Neural progenitor cell (in vitro differentiated cells): Measurements from ENCODE around the gene PLCH2. TPM values are rescaled to one million over a fixed set of nuclear protein-coding genes. Genes with fewer than 3 reads are reported as not detected.
A peak's percentile ranks its signal among the peaks of the same experiment; 100 is the strongest.

Experiments
- DNase-seq: peaks from one replicate; pipeline ENCODE4 v3.0.0-alpha.2; 2016; ENCODE audit warnings: low spot score
- H2AFZ ChIP-seq: fragments of 200-600 bp; sonication (generic); replicated peaks from 2 replicates; pipeline ENCODE4 v1.6.1; 2016; ENCODE audit warnings: antibody characterized with exemption
- H3F3A ChIP-seq: fragments of 200-600 bp; sonication (generic); 2 replicates; pipeline ENCODE4 v1.6.1; 2016; ENCODE audit warnings: antibody characterized with exemption, low read depth
- H3K27ac ChIP-seq: fragments of 200-600 bp; sonication (generic); 2 replicates; pipeline ENCODE4 v1.5.1; 2016; ENCODE audit warnings: mild to moderate bottlenecking
- H3K27me3 ChIP-seq: fragments of 200-600 bp; sonication (generic); 2 replicates; pipeline ENCODE4 v1.6.1; 2016; ENCODE audit warnings: mild to moderate bottlenecking, moderate library complexity
- H3K36me3 ChIP-seq: fragments of 200-600 bp; sonication (generic); 2 replicates; pipeline ENCODE4 v1.5.1; 2016
- H3K4me1 ChIP-seq: fragments of 200-600 bp; sonication (generic); 2 replicates; pipeline ENCODE4 v1.6.1; 2016; ENCODE audit warnings: mixed run types
- H3K4me2 ChIP-seq: fragments of 200-600 bp; sonication (generic); 2 replicates; pipeline ENCODE4 v1.6.1; 2016
- H3K4me3 ChIP-seq: fragments of 200-600 bp; sonication (generic); 2 replicates; pipeline ENCODE4 v1.5.1; 2016
- H3K79me2 ChIP-seq: fragments of 200-600 bp; sonication (generic); 2 replicates; pipeline ENCODE4 v1.6.1; 2016; ENCODE audit warnings: low read depth
- H3K9ac ChIP-seq: fragments of 200-600 bp; sonication (generic); 2 replicates; pipeline ENCODE4 v1.6.1; 2016
- H3K9me3 ChIP-seq: fragments of 200-600 bp; sonication (generic); 2 replicates; pipeline ENCODE4 v1.5.1; 2016; ENCODE audit warnings: low read depth
- H4K20me1 ChIP-seq: fragments of 200-600 bp; sonication (generic); 2 replicates; pipeline ENCODE4 v1.6.1; 2016; ENCODE audit warnings: low read depth
- H3K27ac Mint-ChIP-seq: 3 replicates; pipeline ENCODE4 v1.8.0; 2021; ENCODE audit warnings: mixed read lengths
- H3K27me3 Mint-ChIP-seq: 2 replicates; pipeline ENCODE4 v1.8.0; 2022; ENCODE audit warnings: low read depth, mild to moderate bottlenecking, inconsistent platforms, moderate library complexity, mixed read lengths; ENCODE audit not compliant: insufficient read depth
- H3K36me3 Mint-ChIP-seq: 3 replicates; pipeline ENCODE4 v1.8.0; 2021; ENCODE audit warnings: mixed read lengths
- H3K4me1 Mint-ChIP-seq: 3 replicates; pipeline ENCODE4 v1.8.0; 2021; ENCODE audit warnings: mixed read lengths
- H3K4me3 Mint-ChIP-seq: 3 replicates; pipeline ENCODE4 v1.8.0; 2021; ENCODE audit warnings: mild to moderate bottlenecking, moderate library complexity, mixed read lengths
- H3K9me3 Mint-ChIP-seq: 3 replicates; pipeline ENCODE4 v1.8.0; 2020; ENCODE audit warnings: mixed read lengths
- EZH2 ChIP-seq: fragments of 200-600 bp; sonication (generic); IDR thresholded peaks from 2 replicates; pipeline ENCODE4 v1.6.1; 2017; ENCODE audit warnings: antibody characterized with exemption, mild to moderate bottlenecking, moderate library complexity
- EZH2phosphoT487 ChIP-seq: fragments of 200-600 bp; sonication (generic); IDR thresholded peaks from 2 replicates; pipeline ENCODE4 v1.6.1; 2017; ENCODE audit warnings: antibody characterized with exemption
- total RNA-seq: library from RNA; depleted of rRNA; stranded (reverse); fragments of >200 nt; gene quantifications from 2 replicates; pipeline ENCODE4 v1.2.3, GENCODE V29; 2015; ENCODE audit warnings: low replicate concordance
- TF ChIP-seq, protein P1 (sequence below): fragments of 200-600 bp; sonication (generic); IDR thresholded peaks from 2 replicates; pipeline ENCODE4 v1.5.1; 2017; ENCODE audit warnings: antibody characterized with exemption, mild to moderate bottlenecking

The PLCH2 gene
- total RNA-seq, 1 donor from 2014 or later: 0.54 TPM

DNA sequence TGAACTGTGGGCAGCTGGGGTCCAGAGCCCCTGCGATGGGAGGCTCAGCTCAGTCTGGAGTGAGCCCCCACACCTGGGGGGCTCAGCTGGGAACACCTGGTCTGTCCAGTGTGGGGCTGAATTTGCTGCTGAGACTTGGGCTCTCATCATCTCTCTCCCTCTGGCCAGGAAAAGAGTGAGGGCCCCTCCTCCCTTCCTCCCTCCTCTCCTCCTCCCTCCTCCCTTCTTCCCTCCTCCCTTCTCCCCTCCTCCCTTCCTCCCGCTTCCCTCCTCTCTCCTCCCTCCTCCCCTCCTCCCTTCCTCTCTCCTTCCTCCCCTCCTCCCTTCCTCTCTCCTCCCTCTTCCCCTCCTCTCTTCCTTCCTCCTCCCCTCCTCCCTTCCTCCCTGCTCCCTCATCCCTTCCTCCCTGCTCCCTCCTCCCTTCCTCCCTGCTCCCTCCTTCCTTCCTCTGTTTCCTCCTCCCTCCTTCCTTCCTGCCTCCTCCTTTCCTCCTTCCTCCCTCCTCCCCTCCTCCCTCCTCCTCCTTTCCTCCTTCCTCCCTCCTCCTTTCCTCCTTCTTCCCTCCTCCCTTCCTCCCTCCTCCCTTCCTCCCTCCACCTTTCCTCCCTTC is 40.2 kb upstream of the PLCH2 start:
- Mint-ChIP-seq H3K4me1 (peaks cover 23% of the 10 kb centered on the region), H3K27ac (no peak overlapping the region), H3K27me3 (peaks cover 14% of the 10 kb centered on the region), H3K36me3 (no peaks in the 10 kb centered on the region), H3K9me3 (no peaks in the 10 kb centered on the region), H3K4me3 (no peak overlapping the region)
- no peaks in the 10 kb centered on the region for H4K20me1 ChIP-seq
- no peaks in the 10 kb centered on the region for H3K9me3 ChIP-seq
- no peak overlapping the region for H2AFZ ChIP-seq
- H3K4me2 ChIP-seq: no peak overlapping the region
- TF ChIP-seq EZH2 (no peak), EZH2phosphoT487 (no peak)
- TF ChIP-seq, protein P1, sequence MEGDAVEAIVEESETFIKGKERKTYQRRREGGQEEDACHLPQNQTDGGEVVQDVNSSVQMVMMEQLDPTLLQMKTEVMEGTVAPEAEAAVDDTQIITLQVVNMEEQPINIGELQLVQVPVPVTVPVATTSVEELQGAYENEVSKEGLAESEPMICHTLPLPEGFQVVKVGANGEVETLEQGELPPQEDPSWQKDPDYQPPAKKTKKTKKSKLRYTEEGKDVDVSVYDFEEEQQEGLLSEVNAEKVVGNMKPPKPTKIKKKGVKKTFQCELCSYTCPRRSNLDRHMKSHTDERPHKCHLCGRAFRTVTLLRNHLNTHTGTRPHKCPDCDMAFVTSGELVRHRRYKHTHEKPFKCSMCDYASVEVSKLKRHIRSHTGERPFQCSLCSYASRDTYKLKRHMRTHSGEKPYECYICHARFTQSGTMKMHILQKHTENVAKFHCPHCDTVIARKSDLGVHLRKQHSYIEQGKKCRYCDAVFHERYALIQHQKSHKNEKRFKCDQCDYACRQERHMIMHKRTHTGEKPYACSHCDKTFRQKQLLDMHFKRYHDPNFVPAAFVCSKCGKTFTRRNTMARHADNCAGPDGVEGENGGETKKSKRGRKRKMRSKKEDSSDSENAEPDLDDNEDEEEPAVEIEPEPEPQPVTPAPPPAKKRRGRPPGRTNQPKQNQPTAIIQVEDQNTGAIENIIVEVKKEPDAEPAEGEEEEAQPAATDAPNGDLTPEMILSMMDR: no peak
- no peaks in the 10 kb centered on the region for H3K79me2 ChIP-seq
- no peaks in the 10 kb centered on the region for H3F3A ChIP-seq
- peaks cover 14% of the 10 kb centered on the region for H3K27me3 ChIP-seq
- no peaks in the 10 kb centered on the region for H3K36me3 ChIP-seq
- H3K4me3 ChIP-seq: no peak overlapping the region
- no peak overlapping the region for H3K9ac ChIP-seq
- no peak overlapping the region for H3K27ac ChIP-seq
- H3K4me1 ChIP-seq: peaks cover 18% of the 10 kb centered on the region
- DNase-seq: no peak

DNA sequence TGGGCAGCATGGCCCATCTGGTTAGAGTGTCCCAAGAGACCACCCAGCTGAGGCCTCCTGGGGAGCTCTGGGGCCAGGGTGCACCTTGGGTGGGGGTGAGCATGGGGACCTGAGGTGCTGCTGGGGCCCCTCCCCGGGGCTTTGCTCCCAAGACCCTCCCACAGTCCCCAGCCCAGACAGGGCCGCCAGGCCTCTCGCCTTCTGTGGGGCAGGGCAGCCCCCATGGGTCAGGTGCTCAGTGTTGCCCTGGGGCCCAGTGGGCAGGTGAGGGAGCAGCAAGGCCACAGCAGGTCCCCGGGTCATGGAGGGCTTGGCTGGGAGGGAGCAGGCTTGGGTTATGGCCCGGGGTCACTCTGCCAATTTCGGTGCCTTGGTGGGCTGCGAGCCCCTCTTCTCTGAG is 39.2 kb upstream of the PLCH2 start:
- peaks cover 11% of the 10 kb centered on the region for H3K4me1 ChIP-seq
- no peaks in the 10 kb centered on the region for H3K9me3 Mint-ChIP-seq
- H3K4me2 ChIP-seq: no peak overlapping the region
- H3K9ac ChIP-seq: no peak overlapping the region
- no peaks in the 10 kb centered on the region for H4K20me1 ChIP-seq
- no peak overlapping the region for H3K4me3 ChIP-seq
- no peak overlapping the region for H3K4me3 Mint-ChIP-seq
- H3K9me3 ChIP-seq: no peaks in the 10 kb centered on the region
- H2AFZ ChIP-seq: no peak overlapping the region
- no peak overlapping the region for H3K27ac ChIP-seq
- peaks cover 23% of the 10 kb centered on the region for H3K27me3 ChIP-seq
- no peaks in the 10 kb centered on the region for H3K79me2 ChIP-seq
- no peaks in the 10 kb centered on the region for H3K36me3 ChIP-seq
- H3K27ac Mint-ChIP-seq: no peak overlapping the region
- peaks cover 13% of the 10 kb centered on the region for H3K27me3 Mint-ChIP-seq
- H3F3A ChIP-seq: no peaks in the 10 kb centered on the region
- TF ChIP-seq, protein P1: no peak
- TF ChIP-seq EZH2phosphoT487 (no peak), EZH2 (no peak)
- no peaks in the 10 kb centered on the region for H3K36me3 Mint-ChIP-seq
- H3K4me1 Mint-ChIP-seq: peaks cover 14% of the 10 kb centered on the region
- DNase-seq: no peak

DNA sequence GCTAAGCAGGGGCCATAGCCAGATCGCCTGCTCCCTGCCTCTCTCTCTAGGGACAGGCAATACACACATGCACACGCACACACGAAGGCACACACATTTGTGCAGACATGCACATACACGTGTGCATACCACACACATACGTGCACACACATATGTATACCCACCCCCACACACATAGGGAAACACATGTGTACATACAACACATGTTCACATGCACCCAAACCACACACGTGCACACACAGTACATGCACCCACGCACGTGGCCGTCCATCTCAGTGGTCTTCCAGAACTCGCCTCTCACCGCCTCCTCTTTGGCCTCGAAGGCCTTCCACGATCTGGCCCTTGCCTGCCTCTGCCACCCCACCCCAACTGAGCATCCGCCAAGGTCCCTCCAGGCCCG is 38.5 kb upstream of the PLCH2 start:
- Histone ChIP-seq H4K20me1 (no peaks in the 10 kb centered on the region), H3K4me2 (no peak overlapping the region), H3K4me3 (no peak overlapping the region), H3K27me3 (peaks cover 30% of the 10 kb centered on the region), H3K79me2 (no peaks in the 10 kb centered on the region), H3K9ac (no peak overlapping the region), H3K4me1 (peaks cover 5% of the 10 kb centered on the region), H2AFZ (no peak overlapping the region), H3F3A (no peaks in the 10 kb centered on the region), H3K36me3 (no peaks in the 10 kb centered on the region), H3K27ac (no peak overlapping the region), H3K9me3 (no peaks in the 10 kb centered on the region)
- Mint-ChIP-seq H3K27ac (peak overlapping the region; percentile 34), H3K27me3 (peaks cover 14% of the 10 kb centered on the region), H3K4me3 (no peak overlapping the region), H3K9me3 (no peaks in the 10 kb centered on the region), H3K4me1 (peaks cover 8% of the 10 kb centered on the region), H3K36me3 (no peaks in the 10 kb centered on the region)
- TF ChIP-seq EZH2: no peak
- no peak for TF ChIP-seq EZH2phosphoT487
- TF ChIP-seq, protein P1: no peak
- no peak for DNase-seq
